Right lobe of liver (tissue), 4 donors: ENCODE data around the gene NAALADL2.

Source experiments
- POLR2A ChIP-seq: fragments of 450-650 bp; IDR thresholded peaks from one replicate; pipeline ENCODE4 v1.6.1; 2017; ENCODE audit warnings: antibody characterized with exemption, mild to moderate bottlenecking
- TF ChIP-seq, protein P1 (sequence below), 4 donors: fragments of 200-600 bp in 3 of 4; fragments of 450-650 bp in 1 of 4; IDR thresholded peaks; one replicate each; pipeline versions ENCODE4 v1.5.1 to v1.8.0; 2016 to 2022; ENCODE audit warnings: antibody characterized with exemption in 4 of 4, mild to moderate bottlenecking in 2 of 4
- donor health status: DM: no; HTN: no; CAD: no.
- donor health status: DM: no; HTN: no; CAD: no.
- donor health status: DM: no; HTN: yes; CAD: no.

GRCh38 chr3:175805825-175806224 lies 946.7 kb downstream of the NAALADL2 start:
- TF ChIP-seq, protein P1, sequence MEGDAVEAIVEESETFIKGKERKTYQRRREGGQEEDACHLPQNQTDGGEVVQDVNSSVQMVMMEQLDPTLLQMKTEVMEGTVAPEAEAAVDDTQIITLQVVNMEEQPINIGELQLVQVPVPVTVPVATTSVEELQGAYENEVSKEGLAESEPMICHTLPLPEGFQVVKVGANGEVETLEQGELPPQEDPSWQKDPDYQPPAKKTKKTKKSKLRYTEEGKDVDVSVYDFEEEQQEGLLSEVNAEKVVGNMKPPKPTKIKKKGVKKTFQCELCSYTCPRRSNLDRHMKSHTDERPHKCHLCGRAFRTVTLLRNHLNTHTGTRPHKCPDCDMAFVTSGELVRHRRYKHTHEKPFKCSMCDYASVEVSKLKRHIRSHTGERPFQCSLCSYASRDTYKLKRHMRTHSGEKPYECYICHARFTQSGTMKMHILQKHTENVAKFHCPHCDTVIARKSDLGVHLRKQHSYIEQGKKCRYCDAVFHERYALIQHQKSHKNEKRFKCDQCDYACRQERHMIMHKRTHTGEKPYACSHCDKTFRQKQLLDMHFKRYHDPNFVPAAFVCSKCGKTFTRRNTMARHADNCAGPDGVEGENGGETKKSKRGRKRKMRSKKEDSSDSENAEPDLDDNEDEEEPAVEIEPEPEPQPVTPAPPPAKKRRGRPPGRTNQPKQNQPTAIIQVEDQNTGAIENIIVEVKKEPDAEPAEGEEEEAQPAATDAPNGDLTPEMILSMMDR (IDR thresholded peaks at IDR 0.05): no peak
- TF ChIP-seq POLR2A: no peak
